IMR-90 (cell line): ENCODE measurements around the gene RHBDD2. TPM values are rescaled to one million over a fixed set of nuclear protein-coding genes. Genes with fewer than 3 reads are reported as not detected.

Experiments used
- ATAC-seq: fragments of 200-7000 bp; cut with Tn5 transposase; 2 replicates; pipeline ENCODE4 v1.9.1; 2020; ENCODE audit warnings: low read depth, mild to moderate bottlenecking, moderate library complexity
- BruUV-seq: library from RNA; stranded (reverse); fragments of 400-500 nt; replicated peaks from 2 replicates; lab custom pipeline; 2021; lab: Mats Ljungman, UMichigan
- CTCF ChIA-PET: fragments of 300-600 bp; formaldehyde crosslinking; extraction: SDS; loops from one replicate; lab custom pipeline; 2021; ENCODE audit warnings: antibody characterized with exemption; lab: Yijun Ruan, JAX
- POLR2A ChIA-PET: fragments of 300-600 bp; sonication (Branson Sonifier 250); formaldehyde crosslinking; loops from one replicate; lab custom pipeline; 2022; ENCODE audit warnings: antibody characterized with exemption; ENCODE audit not compliant: unreplicated experiment; lab: Charles Lee
- DNase-seq: peaks from one replicate; pipeline ENCODE4 v3.0.0; 2013
- H2AFZ ChIP-seq: replicated peaks from 2 replicates; pipeline ENCODE3; 2013; ENCODE audit warnings: low read length, mild to moderate bottlenecking; ENCODE audit not compliant: poor library complexity
- H2AK5ac ChIP-seq: 2 replicates; pipeline ENCODE4 v1.6.1; 2013; ENCODE audit warnings: low read depth, low read length, inconsistent platforms
- H2AK9ac ChIP-seq: replicated peaks from 2 replicates; pipeline ENCODE3; 2013; ENCODE audit warnings: mild to moderate bottlenecking, low read depth, low read length, moderate library complexity; ENCODE audit not compliant: poor library complexity
- H2BK120ac ChIP-seq: 2 replicates; pipeline ENCODE4 v1.6.1; 2013; ENCODE audit warnings: low read depth, low read length, inconsistent platforms
- H2BK15ac ChIP-seq: 3 replicates; pipeline ENCODE4 v1.6.1; 2013; ENCODE audit warnings: low read depth, low read length, inconsistent platforms
- H2BK20ac ChIP-seq: 2 replicates; pipeline ENCODE4 v1.6.1; 2013; ENCODE audit warnings: low read depth, mild to moderate bottlenecking, inconsistent platforms, low read length, moderate library complexity
- H2BK5ac ChIP-seq: 2 replicates; pipeline ENCODE4 v1.6.1; 2013; ENCODE audit warnings: mild to moderate bottlenecking, low read depth, low read length, inconsistent platforms; ENCODE audit not compliant: poor library complexity, severe bottlenecking
- H3K14ac ChIP-seq: replicated peaks from 2 replicates; pipeline ENCODE4 v1.6.1; 2013; ENCODE audit warnings: low read depth, low read length, inconsistent platforms
- H3K18ac ChIP-seq: 2 replicates; pipeline ENCODE4 v1.6.1; 2013; ENCODE audit warnings: low read depth, low read length, control low read depth
- H3K23ac ChIP-seq: 2 replicates; pipeline ENCODE4 v1.6.1; 2013; ENCODE audit warnings: low read depth, low read length, inconsistent platforms
- H3K27ac ChIP-seq: 2 replicates; pipeline ENCODE4 v1.5.1; 2013; ENCODE audit warnings: mild to moderate bottlenecking, control low read depth, low read length; ENCODE audit not compliant: insufficient read depth
- H3K27me3 ChIP-seq: 2 replicates; pipeline ENCODE4 v1.6.1; 2013; ENCODE audit warnings: low read length; ENCODE audit not compliant: control insufficient read depth, insufficient read depth
- H3K36me3 ChIP-seq: 2 replicates; pipeline ENCODE4 v1.6.1; 2013; ENCODE audit warnings: low read length, mixed read lengths; ENCODE audit not compliant: control insufficient read depth, insufficient read depth
- H3K4ac ChIP-seq: 2 replicates; pipeline ENCODE4 v1.6.1; 2013; ENCODE audit warnings: low read depth, low read length, inconsistent platforms
- H3K4me1 ChIP-seq: 2 replicates; pipeline ENCODE4 v1.6.1; 2013; ENCODE audit warnings: low read length, mixed read lengths; ENCODE audit not compliant: control insufficient read depth, insufficient read depth
- H3K4me2 ChIP-seq: 2 replicates; pipeline ENCODE4 v1.6.1; 2013; ENCODE audit warnings: low read depth, mild to moderate bottlenecking, control low read depth, low read length, moderate library complexity
- H3K4me3 ChIP-seq: 2 replicates; pipeline ENCODE4 v1.5.1; 2013; ENCODE audit warnings: low read depth, mild to moderate bottlenecking, control low read depth, low read length, moderate library complexity; ENCODE audit not compliant: insufficient read depth
- H3K56ac ChIP-seq: 2 replicates; pipeline ENCODE4 v1.6.1; 2013; ENCODE audit warnings: low read length, inconsistent platforms; ENCODE audit not compliant: insufficient read depth; ENCODE audit errors: extremely low read depth
- H3K79me1 ChIP-seq, 2 experiments: 2 replicates each; pipeline ENCODE4 v1.6.1; 2013; ENCODE audit warnings: low read length in 2 of 2, inconsistent platforms in 1 of 2, low read depth in 1 of 2
- H3K9ac ChIP-seq: 2 replicates; pipeline ENCODE4 v1.6.1; 2013; ENCODE audit warnings: low read depth, low read length, control low read depth
- H3K9me1 ChIP-seq: 2 replicates; pipeline ENCODE4 v1.6.1; 2013; ENCODE audit warnings: low read length, inconsistent platforms; ENCODE audit not compliant: insufficient read depth
- H3K9me3 ChIP-seq: 2 replicates; pipeline ENCODE4 v1.6.1; 2013; ENCODE audit warnings: low read length; ENCODE audit not compliant: control insufficient read depth, insufficient read depth
- H4K20me1 ChIP-seq: 2 replicates; pipeline ENCODE4 v1.6.1; 2013; ENCODE audit warnings: low read length, inconsistent platforms; ENCODE audit not compliant: insufficient read depth
- H4K5ac ChIP-seq: 2 replicates; pipeline ENCODE4 v1.6.1; 2013; ENCODE audit warnings: mild to moderate bottlenecking, low read depth, low read length, control low read depth
- H4K8ac ChIP-seq, 2 experiments: 2 replicates each; pipeline ENCODE4 v1.6.1; 2013; ENCODE audit warnings: low read depth in 2 of 2, low read length in 2 of 2, control low read depth in 1 of 2, inconsistent platforms in 1 of 2
- H4K91ac ChIP-seq: 2 replicates; pipeline ENCODE4 v1.6.1; 2013; ENCODE audit warnings: low read depth, low read length, inconsistent platforms; ENCODE audit not compliant: insufficient read depth
- BHLHE40 ChIP-seq: fragments of 150-350 bp; IDR thresholded peaks from 2 replicates; pipeline ENCODE4 v1.6.1; 2016; ENCODE audit warnings: mild to moderate bottlenecking, low read depth, low read length
- CEBPB ChIP-seq: IDR thresholded peaks from 2 replicates; pipeline ENCODE4 v1.6.1; 2012; ENCODE audit warnings: low read depth, low read length, improper control_type of control experiment
- CHD1 ChIP-seq: IDR thresholded peaks from 2 replicates; pipeline ENCODE4 v1.6.1; 2012; ENCODE audit warnings: low read depth, low read length, improper control_type of control experiment
- FOS ChIP-seq: fragments of 150-350 bp; IDR thresholded peaks from 2 replicates; pipeline ENCODE4 v1.6.1; 2016; ENCODE audit warnings: low read depth, low read length
- NFE2L2 ChIP-seq: fragments of 150-350 bp; IDR thresholded peaks from 2 replicates; pipeline ENCODE4 v1.6.1; 2016; ENCODE audit warnings: low read depth, mild to moderate bottlenecking, low read length
- POLR2A ChIP-seq: IDR thresholded peaks from 2 replicates; pipeline ENCODE4 v1.6.1; 2012; ENCODE audit warnings: mild to moderate bottlenecking, low read depth, low read length
- RCOR1 ChIP-seq: IDR thresholded peaks from 2 replicates; pipeline ENCODE4 v1.6.1; 2012; ENCODE audit warnings: mild to moderate bottlenecking, low read length, improper control_type of control experiment; ENCODE audit not compliant: insufficient replicate concordance
- WGBS, 2 experiments: methylation state at CpG; one replicate each; pipeline versions ENCODE4 v1.1.5 to v1.1.7; 2013; ENCODE audit warnings: missing lambda C conversion rate in 2 of 2; ENCODE audit not compliant: insufficient read length in 1 of 2; ENCODE audit errors: extremely low coverage in 2 of 2; 5-methylcytosine and 5-hydroxymethylcytosine counted together
- dilution Hi-C: fragments of 300-500 bp; cut with HindIII; formaldehyde crosslinking; loops from one replicate; pipeline ENCODE4 v1.14.3; 2018; ENCODE audit warnings: low sequenced_read_pairs; ENCODE audit not compliant: unreplicated experiment
- in situ Hi-C: fragments of 300-500 bp; cut with MboI; formaldehyde crosslinking; loops from 3 replicates; pipeline ENCODE4 v1.14.3; 2019; ENCODE audit warnings: low sequenced_read_pairs, inconsistent platforms, mixed read lengths
- intact Hi-C: fragments of 100-400 bp; cut with micrococcal nuclease; formaldehyde crosslinking; loops from 2 replicates; pipeline ENCODE4 v1.10.0; 2022
- polyA plus RNA-seq, 3 experiments: library from polyadenylated mRNA; depleted of rRNA; stranded (reverse); fragments of >200 nt; gene quantifications; 2 replicates each; pipeline ENCODE4 v1.2.3, GENCODE V29; 2012; ENCODE audit warnings: low replicate concordance in 1 of 3
- total RNA-seq: library from RNA; depleted of rRNA; stranded (reverse); fragments of >200 nt; gene quantifications from 2 replicates; pipeline ENCODE4 v1.2.3, GENCODE V29; 2012
- TF ChIP-seq, protein P1 (sequence below): fragments of 150-350 bp; IDR thresholded peaks from 2 replicates; pipeline ENCODE4 v1.6.1; 2016; ENCODE audit warnings: low read depth, mild to moderate bottlenecking, low read length, moderate library complexity, borderline replicate concordance

RHBDD2 gene
- total and polyA plus RNA-seq, 2 of the 4 experiments (the other 2 are of a cell fraction), result 9.7 to 42.4 TPM

DNA sequence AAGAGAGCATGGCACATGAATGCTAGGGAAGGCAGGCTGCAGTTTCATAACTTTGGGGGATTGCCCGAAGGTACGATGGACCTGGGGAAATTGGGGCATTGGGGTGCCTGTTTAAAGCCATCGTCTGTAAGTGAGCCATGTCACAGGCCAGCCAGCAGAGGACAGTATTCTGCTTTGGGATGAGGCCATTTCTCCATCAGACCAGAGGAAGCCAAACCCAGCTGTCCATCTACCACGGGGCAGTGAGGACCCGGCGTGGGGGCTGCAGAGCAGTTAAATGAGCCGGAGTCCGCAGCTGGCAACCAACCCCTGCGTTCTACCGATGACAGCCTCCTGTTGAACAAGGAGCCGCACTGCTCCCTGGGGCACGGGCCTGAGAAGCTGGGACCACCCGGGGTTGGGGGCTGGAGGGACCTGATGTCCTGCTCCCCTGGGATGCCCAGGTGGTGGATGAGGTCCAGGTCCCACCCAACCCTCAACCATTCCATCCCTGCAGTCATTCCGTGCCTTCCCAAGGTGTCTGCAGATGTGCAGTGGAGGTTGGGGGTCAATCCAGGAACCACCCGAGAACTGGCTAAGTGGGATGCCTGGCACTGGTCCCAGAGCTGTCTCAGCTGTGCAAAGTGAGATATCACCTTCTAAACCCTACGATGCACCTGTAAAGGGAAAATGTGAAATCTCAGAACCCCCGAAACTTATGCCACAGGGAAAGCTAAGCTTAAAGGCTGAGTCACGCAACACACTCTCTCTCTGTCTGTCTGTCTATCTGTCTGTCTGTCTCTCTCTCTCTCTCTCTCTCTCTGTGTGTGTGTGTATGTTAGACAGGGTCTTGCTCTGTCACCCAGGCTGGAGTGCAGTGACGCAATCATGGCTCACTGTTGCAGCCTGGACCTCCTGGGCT, 12.1 kb upstream of the RHBDD2 start (continued):
- TF ChIP-seq, protein P1, sequence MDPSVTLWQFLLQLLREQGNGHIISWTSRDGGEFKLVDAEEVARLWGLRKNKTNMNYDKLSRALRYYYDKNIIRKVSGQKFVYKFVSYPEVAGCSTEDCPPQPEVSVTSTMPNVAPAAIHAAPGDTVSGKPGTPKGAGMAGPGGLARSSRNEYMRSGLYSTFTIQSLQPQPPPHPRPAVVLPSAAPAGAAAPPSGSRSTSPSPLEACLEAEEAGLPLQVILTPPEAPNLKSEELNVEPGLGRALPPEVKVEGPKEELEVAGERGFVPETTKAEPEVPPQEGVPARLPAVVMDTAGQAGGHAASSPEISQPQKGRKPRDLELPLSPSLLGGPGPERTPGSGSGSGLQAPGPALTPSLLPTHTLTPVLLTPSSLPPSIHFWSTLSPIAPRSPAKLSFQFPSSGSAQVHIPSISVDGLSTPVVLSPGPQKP, result no peak

DNA sequence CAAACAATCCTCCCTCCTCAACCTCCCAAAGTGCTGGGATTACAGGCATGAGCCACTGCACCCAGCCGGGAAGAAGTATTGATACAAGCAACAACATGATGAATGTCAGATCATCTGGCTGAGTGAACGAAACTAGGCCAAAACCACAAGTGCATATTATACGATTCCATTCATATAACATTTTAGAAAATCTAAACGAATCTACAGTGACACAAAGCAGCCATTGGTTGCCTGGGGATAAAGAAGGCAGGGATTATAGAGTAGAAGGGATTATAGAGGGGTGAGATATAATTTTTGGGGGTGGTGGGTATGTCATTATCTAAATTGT, 11.5 kb upstream of the RHBDD2 start:
- ATAC-seq (no peak; the same call in 1 of the 2 replicates), DNase-seq (peak; percentile 32)
- in situ Hi-C loops, result loop anchor here (5.0 to 25.0 kb wide), 2 partner anchors 150 to 270 kb away; no protein-coding TSS in a partner anchor
- no peak overlapping the region for H3K4ac ChIP-seq
- H2BK5ac ChIP-seq, result no peak overlapping the region
- H3K36me3 ChIP-seq, result no peaks in the 10 kb centered on the region
- no peak overlapping the region for H4K91ac ChIP-seq
- H3K23ac ChIP-seq, result no peak overlapping the region
- H4K5ac ChIP-seq, result no peak overlapping the region
- H3K4me3 ChIP-seq, result no peak overlapping the region
- H3K27me3 ChIP-seq, result no peaks in the 10 kb centered on the region
- H2BK20ac ChIP-seq, result no peak overlapping the region
- intact Hi-C loops, result loop anchor here (2.0 kb wide), 1 partner anchor 47 kb away; the partner anchor contains the start of gene POR
- H3K4me1 ChIP-seq, result peaks cover 10% of the 10 kb centered on the region
- H3K18ac ChIP-seq, result no peak overlapping the region
- H2AK9ac ChIP-seq, result no peak overlapping the region
- H2BK15ac ChIP-seq, result no peak overlapping the region
- no peak overlapping the region for H2AFZ ChIP-seq
- no peak overlapping the region for H2AK5ac ChIP-seq
- CTCF ChIA-PET, result interaction anchor here (1.0 to 1.2 kb wide), 3 partner anchors 11 to 153 kb away, joined by 3 to 13 read pairs (median 8); no protein-coding TSS in a partner anchor
- H3K9ac ChIP-seq, result no peak overlapping the region
- no peaks in the 10 kb centered on the region for H3K9me3 ChIP-seq
- H4K20me1 ChIP-seq, result no peaks in the 10 kb centered on the region
- H2BK120ac ChIP-seq, result no peak overlapping the region
- POLR2A ChIA-PET, result interaction anchor here (0.6 kb wide), 1 partner anchor 144 kb away, joined by 3 read pairs; no protein-coding TSS in a partner anchor
- no peak overlapping the region for H4K8ac ChIP-seq
- no peak overlapping the region for H3K27ac ChIP-seq
- no peak overlapping the region for H3K4me2 ChIP-seq
- dilution Hi-C loops, result no loop called here
- WGBS, 2 experiments, result no CpG with 5 or more reads among the region's 4 CpGs
- no peak for TF ChIP-seq CHD1
- no peak for TF ChIP-seq FOS
- no peak for TF ChIP-seq RCOR1
- TF ChIP-seq CEBPB, result no peak
- no peak for TF ChIP-seq NFE2L2
- no peak for TF ChIP-seq BHLHE40
- no peak for TF ChIP-seq POLR2A
- no TSS peak for BruUV-seq
- H3K9me1 ChIP-seq, result peaks cover 4% of the 10 kb centered on the region
- no peak overlapping the region for H3K56ac ChIP-seq
- H3K14ac ChIP-seq, result no peak overlapping the region
- H3K79me1 ChIP-seq, result no peaks in the 10 kb centered on the region
